KOPT-K1 (cell line): ENCODE measurements around the gene VSIG1.

Experiments used
- H3K27ac ChIP-seq: fragments of 200-600 bp; sonication (generic); 2 replicates; pipeline ENCODE4 v1.5.1; 2016; ENCODE audit warnings: antibody characterized with exemption, mild to moderate bottlenecking, low read depth, low read length; ENCODE audit not compliant: poor library complexity, severe bottlenecking
- H3K36me3 ChIP-seq: fragments of 200-600 bp; sonication (generic); 2 replicates; pipeline ENCODE4 v1.5.1; 2017; ENCODE audit warnings: antibody characterized with exemption, mild to moderate bottlenecking, low read length, moderate library complexity; ENCODE audit not compliant: insufficient read depth
- H3K9me3 ChIP-seq: fragments of 200-600 bp; sonication (generic); 2 replicates; pipeline ENCODE4 v1.5.1; 2017; ENCODE audit warnings: antibody characterized with exemption, low read length, mild to moderate bottlenecking; ENCODE audit not compliant: insufficient read depth, poor library complexity, severe bottlenecking

Gene VSIG1

DNA sequence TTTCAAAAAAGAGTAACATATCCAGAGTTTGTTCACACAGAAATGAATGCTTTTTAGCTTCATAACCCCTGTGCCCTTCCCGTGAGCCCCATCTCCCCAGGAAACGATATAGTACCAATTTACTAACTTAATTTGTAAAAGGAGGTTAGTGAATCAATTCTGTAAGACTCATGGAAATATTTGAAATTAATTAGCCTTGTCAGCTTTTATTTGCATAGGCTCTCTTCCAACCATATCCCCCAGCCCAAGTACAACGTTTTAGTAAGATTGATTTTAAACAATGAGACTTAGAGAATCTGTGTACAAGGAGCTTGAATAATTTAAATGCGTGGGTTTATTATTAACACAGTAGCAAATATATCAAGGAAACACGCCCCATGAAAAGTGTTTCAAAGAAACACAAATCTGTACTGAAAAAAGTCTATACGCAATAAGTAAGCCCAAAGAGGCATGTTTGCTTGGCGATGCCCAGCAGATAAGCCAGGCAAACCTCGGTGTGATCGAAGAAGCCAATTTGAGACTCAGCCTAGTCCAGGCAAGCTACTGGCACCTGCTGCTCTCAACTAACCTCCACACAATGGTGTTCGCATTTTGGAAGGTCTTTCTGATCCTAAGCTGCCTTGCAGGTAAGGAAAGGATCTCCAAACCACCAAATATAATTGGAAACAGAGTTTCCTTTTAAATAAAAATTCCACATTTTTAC, at the start of gene VSIG1:
VSIG1 (plus strand) TSS at position 512 of the 703 bp plus-strand sequence; CDS start at position 578, 66 bp downstream.
- H3K36me3 ChIP-seq, result no peaks in the 10 kb centered on the region
- H3K27ac ChIP-seq, result no peak within 1 kb of the TSS
- no peaks in the 10 kb centered on the region for H3K9me3 ChIP-seq

DNA sequence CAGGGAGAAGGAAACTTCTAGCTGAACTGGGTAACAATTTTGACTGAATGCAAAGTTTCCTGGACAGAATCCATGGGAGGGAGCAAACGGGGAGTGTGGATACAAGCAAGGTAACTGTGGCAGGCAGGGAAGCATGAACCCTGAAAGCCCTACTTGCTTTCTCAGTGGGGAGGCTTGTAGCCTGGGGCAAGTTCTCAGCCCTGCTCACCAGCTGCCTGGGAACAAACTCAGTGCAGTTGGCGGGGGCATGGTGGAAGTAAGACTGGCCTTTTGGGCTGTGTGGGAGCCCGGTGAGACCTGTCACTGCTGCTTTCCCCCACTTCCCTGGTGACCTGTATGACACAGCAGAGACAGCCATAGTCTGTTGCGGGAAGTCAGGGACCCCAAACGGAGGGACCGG, 48.7 kb upstream of the VSIG1 start:
- H3K36me3 ChIP-seq, result no peaks in the 10 kb centered on the region
- no peak overlapping the region for H3K27ac ChIP-seq
- no peaks in the 10 kb centered on the region for H3K9me3 ChIP-seq

DNA sequence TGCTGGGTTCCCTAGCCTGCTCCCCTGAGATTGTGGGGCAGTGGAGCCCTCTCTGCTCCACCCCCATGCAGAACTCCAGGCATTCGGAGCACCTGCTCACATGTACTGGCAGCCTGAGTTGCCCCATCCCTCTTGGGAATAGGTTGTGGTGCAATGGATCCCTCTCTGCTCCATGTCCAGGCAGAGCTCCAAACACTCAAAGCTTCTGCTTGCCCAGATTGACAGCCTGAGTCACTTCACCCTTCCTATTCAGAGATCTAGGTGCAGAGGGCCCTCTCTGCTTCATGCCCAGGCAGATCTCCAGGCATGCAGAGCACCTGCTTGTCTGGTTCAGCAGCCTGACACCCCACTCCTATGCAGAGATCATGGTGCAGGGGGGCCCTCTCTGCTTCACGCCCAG, 44.1 kb upstream of the VSIG1 start:
- no peak overlapping the region for H3K27ac ChIP-seq
- H3K36me3 ChIP-seq, result no peaks in the 10 kb centered on the region
- no peaks in the 10 kb centered on the region for H3K9me3 ChIP-seq

DNA sequence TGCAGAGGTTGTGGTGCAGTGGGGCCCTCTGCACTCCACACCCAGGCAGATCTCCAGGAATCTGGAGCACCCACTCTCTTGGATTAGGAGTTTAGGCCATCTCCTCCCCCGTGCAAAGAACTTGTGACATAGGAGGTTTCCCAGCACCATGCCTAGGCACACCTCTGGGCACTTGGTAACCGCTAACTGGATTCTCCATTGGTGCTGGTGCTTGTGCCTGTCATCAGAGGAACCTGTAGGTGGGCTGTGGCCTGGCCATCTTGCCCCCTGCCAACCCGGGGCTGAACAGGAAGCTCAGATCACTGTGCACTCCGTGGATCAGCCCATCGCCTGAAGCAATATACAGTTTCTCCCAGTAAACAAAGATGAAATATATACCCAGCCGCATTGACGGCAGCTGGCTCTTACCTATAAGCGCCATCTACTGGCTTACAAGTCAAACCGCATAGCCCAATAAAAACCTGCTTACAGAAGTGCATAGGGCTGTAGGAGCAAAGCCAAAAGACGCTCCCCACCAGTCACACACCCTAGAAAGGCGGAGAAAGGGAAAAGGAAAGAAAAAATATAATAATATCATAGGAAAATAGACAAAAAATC, 43.5 kb upstream of the VSIG1 start:
- no peak overlapping the region for H3K27ac ChIP-seq
- no peaks in the 10 kb centered on the region for H3K9me3 ChIP-seq
- no peaks in the 10 kb centered on the region for H3K36me3 ChIP-seq

DNA sequence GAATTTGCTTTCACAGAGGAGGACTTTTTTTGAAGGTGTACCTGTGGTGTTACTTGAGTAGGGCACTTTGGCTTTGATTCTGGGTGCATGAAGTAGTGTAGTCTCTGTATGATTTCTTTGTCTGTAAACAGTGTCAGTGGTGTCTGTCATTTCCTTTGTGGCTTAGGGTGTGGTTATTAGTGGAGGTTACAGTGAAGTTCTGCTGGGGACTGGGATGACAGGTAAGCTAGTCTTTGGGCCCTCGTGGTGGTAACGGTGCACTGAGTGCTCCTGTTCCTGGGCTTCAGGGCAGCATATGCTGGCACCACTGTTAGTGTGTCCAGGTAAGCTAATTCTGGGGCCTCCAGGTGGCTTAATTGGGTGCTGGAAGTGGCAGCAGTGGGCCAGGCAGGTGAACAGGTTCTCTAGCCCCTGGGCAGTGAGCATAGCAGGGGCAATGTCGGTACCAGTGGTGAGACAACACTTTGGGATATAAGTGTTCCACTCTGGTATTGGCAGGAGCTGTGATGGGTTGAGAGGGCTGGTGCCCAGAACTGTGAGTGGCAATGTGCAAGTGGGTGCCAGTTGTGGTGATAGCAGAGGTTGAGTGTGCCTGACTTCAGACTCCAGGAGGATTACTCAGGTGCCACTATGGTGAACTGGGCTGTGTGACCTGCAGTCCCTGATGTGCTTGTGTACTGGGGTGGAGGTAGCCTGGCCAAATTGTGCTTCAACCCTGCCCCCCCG, 26.0 kb upstream of the VSIG1 start:
- Histone ChIP-seq H3K27ac (no peak overlapping the region), H3K9me3 (no peaks in the 10 kb centered on the region), H3K36me3 (no peaks in the 10 kb centered on the region)

DNA sequence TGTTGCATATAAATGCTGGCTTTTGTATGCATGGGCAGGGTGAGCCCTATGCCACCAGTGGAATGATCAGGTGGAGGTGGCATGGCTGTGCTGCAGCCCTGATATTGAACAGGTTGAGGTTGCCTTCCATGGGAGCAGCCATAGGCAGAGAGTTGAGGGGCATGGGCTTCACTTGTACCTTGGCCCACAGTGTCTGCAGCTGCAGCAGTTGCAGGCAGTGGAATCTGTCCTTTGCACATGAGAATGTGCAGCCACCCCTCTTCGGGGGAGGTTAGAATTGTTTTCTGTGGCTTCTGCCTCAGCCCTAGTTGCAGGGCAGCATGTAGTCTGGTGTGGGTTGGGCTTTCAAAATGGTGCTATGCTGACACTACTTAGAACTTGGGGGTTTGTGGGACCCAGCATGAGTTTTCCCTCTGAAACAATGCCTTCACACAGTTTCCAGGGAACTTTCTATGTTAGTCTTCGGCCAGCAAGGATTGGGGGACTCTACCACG, 25.4 kb upstream of the VSIG1 start:
- no peak overlapping the region for H3K27ac ChIP-seq
- no peaks in the 10 kb centered on the region for H3K9me3 ChIP-seq
- no peaks in the 10 kb centered on the region for H3K36me3 ChIP-seq

DNA sequence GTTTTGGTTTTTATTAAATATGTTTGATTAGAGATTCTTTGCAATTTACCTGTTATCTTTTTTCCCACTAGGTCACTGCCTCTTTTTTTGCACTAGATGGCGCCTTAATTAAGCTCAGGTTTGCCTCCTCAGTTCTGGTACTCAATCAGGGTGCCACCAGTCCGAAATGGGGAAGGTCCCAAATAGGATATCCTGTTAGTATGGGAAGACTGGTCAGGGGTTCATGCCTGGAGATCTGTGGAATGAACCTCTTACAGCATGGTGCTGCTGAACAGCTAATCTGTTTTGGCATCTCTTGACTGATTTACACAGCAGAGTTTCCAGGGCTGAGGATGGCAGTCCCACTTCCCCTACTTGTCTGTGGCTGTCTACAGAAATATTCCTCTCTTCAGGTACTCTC, 24.2 kb upstream of the VSIG1 start:
- H3K9me3 ChIP-seq, result no peaks in the 10 kb centered on the region
- H3K27ac ChIP-seq, result no peak overlapping the region
- no peaks in the 10 kb centered on the region for H3K36me3 ChIP-seq

DNA sequence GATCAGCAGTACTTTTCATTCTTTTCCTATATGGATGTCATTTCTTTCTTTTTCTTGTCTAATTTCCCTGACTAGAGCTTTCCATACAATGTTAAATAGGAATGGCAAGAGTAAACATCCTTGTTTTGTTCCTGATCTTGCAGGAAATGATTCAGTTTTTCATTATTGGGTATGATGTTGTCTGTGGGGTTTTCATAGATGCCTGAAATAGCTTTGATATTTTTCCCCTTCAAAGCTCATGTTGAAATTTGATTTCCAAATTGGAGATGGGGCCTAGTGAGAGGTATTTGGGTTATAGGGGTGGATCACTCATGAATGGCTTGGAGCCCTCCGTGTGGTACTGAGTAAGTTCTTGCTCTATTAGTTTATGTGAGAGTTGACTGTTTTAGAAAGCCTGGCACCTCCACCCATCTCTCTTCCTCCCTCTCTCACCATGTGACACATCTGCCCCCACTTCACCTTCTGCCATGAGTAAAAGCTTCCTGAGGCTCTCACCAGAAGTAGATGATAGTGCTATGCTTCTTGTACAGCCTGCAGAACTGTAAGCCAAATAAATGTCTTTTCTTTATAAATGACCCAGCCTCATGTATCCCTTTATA, 22.3 kb upstream of the VSIG1 start:
- no peak overlapping the region for H3K27ac ChIP-seq
- no peaks in the 10 kb centered on the region for H3K9me3 ChIP-seq
- H3K36me3 ChIP-seq, result no peaks in the 10 kb centered on the region

DNA sequence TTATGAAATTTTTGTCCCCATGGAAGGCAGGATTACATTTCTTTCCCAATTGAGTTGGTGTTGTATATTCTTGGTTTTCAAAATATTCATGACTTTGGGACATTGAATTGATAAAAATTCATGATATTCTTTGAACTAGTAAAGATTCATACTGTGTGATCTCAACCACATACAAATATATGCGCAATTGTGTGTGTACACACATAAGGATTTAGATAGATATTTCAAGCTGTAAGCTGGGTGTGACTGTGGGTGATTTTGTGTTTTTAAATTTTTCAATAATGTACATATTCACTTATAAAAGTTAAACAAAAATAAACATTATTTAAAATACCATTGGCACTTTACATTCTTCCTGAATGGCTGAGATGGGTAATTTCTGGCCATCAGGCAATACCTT, 19.5 kb upstream of the VSIG1 start:
- no peak overlapping the region for H3K27ac ChIP-seq
- no peaks in the 10 kb centered on the region for H3K36me3 ChIP-seq
- H3K9me3 ChIP-seq, result no peaks in the 10 kb centered on the region

DNA sequence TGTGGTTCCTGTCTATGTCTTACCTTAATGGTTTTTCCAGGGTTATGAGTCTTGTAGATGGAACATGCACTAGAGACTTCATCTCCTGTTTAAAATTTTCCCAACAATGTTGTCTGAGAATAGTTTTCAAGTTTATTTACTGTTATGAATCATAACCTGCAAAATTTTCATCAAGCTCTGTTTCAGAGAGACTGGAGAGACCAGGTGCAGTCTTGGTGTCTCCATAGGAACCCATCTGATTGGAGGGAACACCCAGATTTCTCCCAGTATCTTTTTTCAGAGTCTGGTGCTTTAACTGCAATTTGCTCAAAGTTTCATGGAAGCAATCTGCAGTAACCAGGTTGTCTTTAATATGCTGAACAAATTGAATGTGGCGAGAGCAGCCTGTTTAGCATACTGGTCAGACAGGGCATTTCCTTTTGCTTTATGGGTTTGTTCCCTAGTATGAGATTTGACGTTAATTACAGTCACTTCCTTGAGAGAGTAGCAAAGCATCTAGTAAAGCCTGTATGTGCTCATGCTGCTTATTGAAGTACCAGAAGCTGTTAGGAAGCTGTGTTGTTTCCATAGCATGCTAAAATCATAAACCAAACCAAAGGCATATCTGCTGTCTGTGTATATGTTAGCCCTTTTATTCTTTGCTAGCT, 18.8 kb upstream of the VSIG1 start:
- no peaks in the 10 kb centered on the region for H3K9me3 ChIP-seq
- H3K27ac ChIP-seq, result no peak overlapping the region
- no peaks in the 10 kb centered on the region for H3K36me3 ChIP-seq

DNA sequence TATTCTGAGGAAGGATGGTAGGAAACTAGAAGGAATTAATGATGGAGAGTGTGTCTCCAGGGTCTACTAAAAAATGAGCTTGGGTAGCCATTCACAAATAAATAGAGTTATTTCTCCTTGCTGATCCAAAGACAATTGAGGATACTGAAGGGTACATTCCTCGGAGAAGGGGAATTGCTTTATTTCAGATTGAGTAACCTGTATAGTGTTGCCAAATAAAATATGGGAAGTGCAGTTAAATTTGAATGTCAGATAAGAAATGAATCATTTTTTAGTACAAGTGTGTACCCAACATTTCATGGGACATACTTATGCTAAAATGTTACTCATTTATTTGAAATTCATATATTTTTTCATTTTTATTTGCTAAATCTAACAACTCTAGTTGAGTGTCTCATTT, 16.0 kb upstream of the VSIG1 start:
- Histone ChIP-seq H3K36me3 (no peaks in the 10 kb centered on the region), H3K9me3 (no peaks in the 10 kb centered on the region), H3K27ac (no peak overlapping the region)

DNA sequence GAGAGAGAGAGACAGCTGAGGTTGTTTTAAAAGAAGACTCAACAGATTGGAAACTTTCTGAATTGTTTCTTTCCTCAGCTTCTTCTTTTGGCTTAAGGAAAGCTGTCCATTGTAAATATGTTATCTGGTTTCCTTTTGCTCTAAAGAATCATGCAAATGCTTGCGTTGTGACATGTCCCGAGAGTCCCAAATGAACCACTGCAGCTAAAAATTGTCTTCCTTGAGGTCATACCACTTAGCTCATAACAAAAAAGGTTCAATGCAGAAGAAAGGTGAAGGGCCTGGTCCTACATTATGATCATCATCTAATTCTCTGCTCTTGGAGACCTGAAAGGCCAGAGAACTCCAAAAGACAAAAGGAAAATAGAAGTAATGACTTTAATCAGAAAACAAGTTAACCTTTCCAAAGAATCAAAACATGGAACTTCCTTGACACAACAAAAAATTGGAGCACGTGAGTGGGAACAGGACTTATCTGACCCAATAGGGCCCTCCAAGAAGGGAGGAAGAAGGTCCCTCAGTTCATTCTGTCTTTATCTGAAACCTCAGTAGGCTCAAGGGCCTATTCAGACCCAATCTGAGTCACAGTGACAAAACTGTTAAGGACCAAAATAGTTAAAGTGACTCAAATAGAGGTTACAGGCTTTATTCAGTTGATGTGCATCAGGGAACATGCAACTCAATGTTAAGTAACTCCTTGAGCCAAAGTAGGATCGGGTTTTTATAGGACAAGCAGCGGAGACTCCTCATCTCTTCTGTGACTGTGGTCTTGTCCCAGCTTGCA, 14.7 kb upstream of the VSIG1 start:
- Histone ChIP-seq H3K27ac (no peak overlapping the region), H3K36me3 (no peaks in the 10 kb centered on the region), H3K9me3 (no peaks in the 10 kb centered on the region)

DNA sequence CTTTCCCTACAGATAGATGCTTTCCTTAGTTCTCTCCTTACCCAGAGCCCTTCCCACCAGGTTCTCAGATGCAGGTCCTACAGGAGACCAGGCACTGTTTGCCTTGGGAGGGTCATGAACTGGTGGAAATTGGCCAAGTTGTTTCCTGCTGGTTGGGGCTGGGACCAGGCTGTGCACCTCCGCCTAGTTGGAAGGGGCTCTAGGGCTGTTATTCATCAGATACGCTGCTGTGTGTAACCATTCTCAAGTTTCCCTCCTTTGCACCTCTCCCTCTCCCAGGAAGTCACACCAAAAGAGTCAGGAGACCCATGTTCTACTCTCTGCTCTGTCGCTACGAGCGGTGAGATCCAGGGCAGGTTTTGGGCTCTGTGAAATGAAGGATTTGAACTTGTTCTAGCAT, 11.9 kb upstream of the VSIG1 start:
- Histone ChIP-seq H3K9me3 (no peaks in the 10 kb centered on the region), H3K27ac (no peak overlapping the region)

DNA sequence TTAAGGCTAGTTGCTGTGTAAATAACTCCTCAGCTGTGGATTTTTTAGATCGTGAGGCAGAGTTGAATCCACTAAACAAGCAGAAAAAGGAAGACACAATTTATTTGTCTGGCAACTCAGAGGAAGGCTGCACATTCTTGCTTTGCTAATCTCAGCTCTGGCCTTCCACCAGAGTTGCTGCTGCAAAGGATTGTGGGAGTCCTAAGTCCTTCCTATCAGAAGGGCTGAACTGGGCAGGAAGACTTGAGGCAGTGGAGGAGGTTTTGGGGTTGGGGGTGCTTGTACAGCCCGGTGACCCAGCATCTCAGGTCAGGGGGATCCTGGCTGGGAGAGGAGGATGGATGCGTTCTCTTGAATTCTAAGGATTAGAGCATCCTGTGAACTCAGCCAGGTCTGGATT, 11.0 kb upstream of the VSIG1 start:
- Histone ChIP-seq H3K9me3 (no peaks in the 10 kb centered on the region), H3K36me3 (no peaks in the 10 kb centered on the region), H3K27ac (no peak overlapping the region)

More for the DNA sequence above, 11.9 kb upstream of the VSIG1 start:
- no peaks in the 10 kb centered on the region for H3K36me3 ChIP-seq
